ENCODE measurements around the gene PER3.

PER3 gene

GRCh38 chr1:7824701-7825100, 40.6 kb downstream of the PER3 start:
- no peak overlapping the region for H3K4me2 ChIP-seq (ENCODE audit: low read depth, low read length)
- TF ChIP-seq EZH2 (optimal IDR thresholded peaks at IDR 0.05; ENCODE audit: low read depth, low read length) (no peak), CTCF (IDR thresholded peaks at IDR 0.05; ENCODE audit: low read length) (no peak), EZH2phosphoT487 (IDR thresholded peaks at IDR 0.05; ENCODE audit: low read length) (no peak)
- H4K20me1 ChIP-seq (ENCODE audit: insufficient read depth, low read length): no peaks in the 10 kb centered on the region
- no peak for DNase-seq
- no peaks in the 10 kb centered on the region for H3K9me2 ChIP-seq (replicated peaks; ENCODE audit: insufficient read depth, low read length)
- H3K36me3 ChIP-seq (replicated peaks; ENCODE audit: insufficient read depth, low read length): no peaks in the 10 kb centered on the region
- H3K79me2 ChIP-seq (ENCODE audit: low read length): no peaks in the 10 kb centered on the region
- peaks cover 11% of the 10 kb centered on the region for H3K4me1 ChIP-seq (ENCODE audit: low read length)
- H3K9ac ChIP-seq (ENCODE audit: low read length): no peak overlapping the region
- H3K4me3 ChIP-seq (ENCODE audit: low read length): no peak overlapping the region
- no peak overlapping the region for H2AFZ ChIP-seq (ENCODE audit: low read length)
- H3K9me3 ChIP-seq (replicated peaks; ENCODE audit: insufficient read depth, low read length): no peaks in the 10 kb centered on the region
- H3K27ac ChIP-seq (ENCODE audit: low read length): no peak overlapping the region
- H3K27me3 ChIP-seq (replicated peaks; ENCODE audit: insufficient read depth, low read length): peaks cover 9% of the 10 kb centered on the region; the same call in 1 of the 2 replicates
- H3F3A ChIP-seq (ENCODE audit: insufficient read depth, low read length): no peaks in the 10 kb centered on the region

GRCh38 chr1:7826363-7826762, 42.3 kb downstream of the PER3 start:
- no peaks in the 10 kb centered on the region for H3K9me3 ChIP-seq (replicated peaks; ENCODE audit: insufficient read depth, low read length)
- no peak overlapping the region for H3K27ac ChIP-seq (ENCODE audit: low read length)
- no peaks in the 10 kb centered on the region for H3K79me2 ChIP-seq (ENCODE audit: low read length)
- H3K4me3 ChIP-seq (ENCODE audit: low read length): no peak overlapping the region
- H3K9me2 ChIP-seq (replicated peaks; ENCODE audit: insufficient read depth, low read length): no peaks in the 10 kb centered on the region
- H4K20me1 ChIP-seq (ENCODE audit: insufficient read depth, low read length): no peaks in the 10 kb centered on the region
- H3K4me2 ChIP-seq (ENCODE audit: low read depth, low read length): no peak overlapping the region
- no peak overlapping the region for H3K9ac ChIP-seq (ENCODE audit: low read length)
- H2AFZ ChIP-seq (ENCODE audit: low read length): no peak overlapping the region
- peaks cover 12% of the 10 kb centered on the region; the same call in 1 of the 2 replicates for H3K27me3 ChIP-seq (replicated peaks; ENCODE audit: insufficient read depth, low read length)
- H3K36me3 ChIP-seq (replicated peaks; ENCODE audit: insufficient read depth, low read length): no peaks in the 10 kb centered on the region
- no peaks in the 10 kb centered on the region for H3F3A ChIP-seq (ENCODE audit: insufficient read depth, low read length)
- no peak for TF ChIP-seq CTCF (IDR thresholded peaks at IDR 0.05; ENCODE audit: low read length)
- no peak for TF ChIP-seq EZH2phosphoT487 (IDR thresholded peaks at IDR 0.05; ENCODE audit: low read length)
- no peak for TF ChIP-seq EZH2 (optimal IDR thresholded peaks at IDR 0.05; ENCODE audit: low read depth, low read length)
- no peak for DNase-seq
- peaks cover 21% of the 10 kb centered on the region for H3K4me1 ChIP-seq (ENCODE audit: low read length)

- no peaks in the 10 kb centered on the region for H3F3A ChIP-seq (ENCODE audit: insufficient read depth, low read length)
- no peak overlapping the region for H2AFZ ChIP-seq (ENCODE audit: low read length)
- H3K27ac ChIP-seq (ENCODE audit: low read length): no peak overlapping the region
- no peak overlapping the region for H3K4me3 ChIP-seq (ENCODE audit: low read length)
- H4K20me1 ChIP-seq (ENCODE audit: insufficient read depth, low read length): no peaks in the 10 kb centered on the region
- H3K4me1 ChIP-seq (ENCODE audit: low read length): peaks cover 21% of the 10 kb centered on the region
- peaks cover 12% of the 10 kb centered on the region; the same call in 1 of the 2 replicates for H3K27me3 ChIP-seq (replicated peaks; ENCODE audit: insufficient read depth, low read length)
- TF ChIP-seq EZH2phosphoT487 (IDR thresholded peaks at IDR 0.05; ENCODE audit: low read length) (no peak), EZH2 (optimal IDR thresholded peaks at IDR 0.05; ENCODE audit: low read depth, low read length) (no peak), CTCF (IDR thresholded peaks at IDR 0.05; ENCODE audit: low read length) (no peak)
- no peak overlapping the region for H3K4me2 ChIP-seq (ENCODE audit: low read depth, low read length)
- H3K9ac ChIP-seq (ENCODE audit: low read length): no peak overlapping the region
- H3K9me3 ChIP-seq (replicated peaks; ENCODE audit: insufficient read depth, low read length): no peaks in the 10 kb centered on the region
- H3K9me2 ChIP-seq (replicated peaks; ENCODE audit: insufficient read depth, low read length): no peaks in the 10 kb centered on the region
- no peaks in the 10 kb centered on the region for H3K79me2 ChIP-seq (ENCODE audit: low read length)
- no peak for DNase-seq
- H3K36me3 ChIP-seq (replicated peaks; ENCODE audit: insufficient read depth, low read length): no peaks in the 10 kb centered on the region
Observed at GRCh38 chr1:7827126-7827955, 43.2 kb downstream of the PER3 start.

All from MM.1S (cell line).